ENCODE results near the gene C10orf62.
"Not testable (repeated sequence)": the region's sequence is repeated elsewhere in the genome, so short reads cannot be mapped to it uniquely, and the experiment has no call there.

C10orf62 gene

GRCh38 chr10:97629289-97629688 is 39.8 kb downstream of the C10orf62 start:
- no peak for DNase-seq (ENCODE audit: low spot score)

GRCh38 chr10:97631098-97631497 is 41.6 kb downstream of the C10orf62 start:
- DNase-seq (ENCODE audit: low spot score), result no peak

GRCh38 chr10:97632949-97633884 is 43.7 kb downstream of the C10orf62 start, which contains the start of gene MORN4:
MORN4 (minus strand) TSS chr10:97633500; CDS start chr10:97619653, 13,847 bp downstream.
- peak; percentile 97 for DNase-seq (ENCODE audit: low spot score)

- DNase-seq (ENCODE audit: low spot score), result no peak
Measured at GRCh38 chr10:97633921-97634320, 44.4 kb downstream of the C10orf62 start.

GRCh38 chr10:97635577-97635976 is 46.1 kb downstream of the C10orf62 start:
- DNase-seq (ENCODE audit: low spot score), result no peak

GRCh38 chr10:97639090-97639489 is 49.6 kb downstream of the C10orf62 start:
- DNase-seq (ENCODE audit: low spot score), result not testable (repeated sequence)

GRCh38 chr10:97640174-97640867 is 50.8 kb downstream of the C10orf62 start, which contains the start of gene PI4K2A:
PI4K2A (plus strand) TSS chr10:97640671; CDS start chr10:97640743, 72 bp downstream.
- peak; percentile 99 for DNase-seq (ENCODE audit: low spot score)

Measured in AG20443 (cell line).